Measurements from ENCODE around the gene AUNIP.

The AUNIP gene

GRCh38 chr1:25787760-25788166 lies 71.5 kb downstream of the AUNIP start:
- DNase-seq: no peak

DNA sequence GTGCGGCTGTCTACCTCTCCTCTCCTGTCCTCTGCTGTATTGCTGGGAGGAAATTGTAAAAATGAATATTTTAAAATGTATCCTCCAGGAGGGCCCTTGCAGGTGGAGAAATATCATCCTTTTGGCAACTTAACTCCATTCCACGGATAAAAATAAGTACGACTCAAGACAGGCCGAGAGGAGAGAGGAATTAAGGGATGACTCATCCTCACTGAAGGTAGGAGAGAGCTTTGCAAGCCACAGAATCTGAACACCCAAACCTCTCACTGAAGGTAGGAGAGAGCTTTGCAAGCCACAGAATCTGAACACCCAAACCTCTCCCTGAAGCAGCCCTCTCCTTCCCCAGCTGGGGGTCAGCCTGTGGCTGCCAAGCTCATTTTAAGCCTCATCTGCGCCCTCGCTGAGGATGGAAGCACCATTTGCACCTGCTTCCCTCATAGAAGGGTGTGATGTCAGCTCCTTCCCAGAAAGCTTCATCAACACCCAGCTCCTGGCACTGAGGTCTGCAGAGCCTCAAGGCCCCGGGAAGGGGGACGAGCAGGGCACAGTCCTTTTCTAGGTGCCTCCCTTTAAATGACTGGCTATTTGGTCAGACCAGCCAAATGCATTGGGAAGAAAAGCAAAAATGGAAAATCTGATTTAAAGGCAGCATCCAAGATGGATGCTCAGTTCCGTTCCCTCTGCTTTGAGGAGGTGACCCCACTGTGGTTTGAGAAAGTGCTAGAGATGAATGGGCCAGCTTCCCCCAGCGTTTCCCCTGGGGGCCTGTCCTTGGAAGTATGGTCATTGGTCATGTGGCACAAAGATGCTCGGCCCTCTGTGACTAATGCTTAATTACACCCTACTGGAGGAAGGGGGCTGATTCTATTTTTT lies 72.1 kb downstream of the AUNIP start:
- no peak for DNase-seq

DNA sequence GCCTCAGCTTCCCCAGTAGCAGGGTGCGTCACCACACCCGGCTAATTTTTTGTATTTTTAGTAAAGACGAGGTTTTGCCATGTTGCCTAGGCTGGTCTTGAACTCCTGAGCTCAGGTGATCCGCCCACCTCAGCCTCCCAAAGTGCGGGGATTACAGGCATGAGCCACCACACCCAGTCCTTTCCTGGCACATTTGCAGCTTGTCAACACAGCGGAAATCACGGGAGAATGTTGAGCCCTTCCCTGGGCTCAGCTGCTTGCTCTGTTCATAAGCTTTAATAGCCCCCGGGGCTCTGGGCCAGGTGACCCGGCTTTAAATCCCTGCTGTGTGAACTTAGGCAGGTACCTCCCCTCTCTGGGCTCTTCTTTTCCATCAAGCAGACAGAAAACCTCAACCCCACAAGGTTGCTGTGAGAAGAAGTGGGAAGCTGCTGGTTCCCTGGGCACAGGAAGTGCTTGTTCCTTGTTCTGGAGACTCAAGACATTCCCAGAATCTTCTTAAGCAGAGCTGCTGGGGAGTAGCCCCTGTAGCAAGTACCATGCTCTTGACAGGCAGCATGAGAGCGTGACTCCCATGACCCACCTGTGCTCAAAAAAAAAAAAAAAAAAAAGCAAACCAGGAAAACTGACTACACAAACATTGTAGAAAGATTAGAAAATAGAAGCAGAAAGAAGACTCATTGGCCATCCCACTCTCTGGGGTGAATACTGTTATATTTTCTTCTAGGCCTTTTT lies 73.8 kb downstream of the AUNIP start:
- no peak for DNase-seq

DNA sequence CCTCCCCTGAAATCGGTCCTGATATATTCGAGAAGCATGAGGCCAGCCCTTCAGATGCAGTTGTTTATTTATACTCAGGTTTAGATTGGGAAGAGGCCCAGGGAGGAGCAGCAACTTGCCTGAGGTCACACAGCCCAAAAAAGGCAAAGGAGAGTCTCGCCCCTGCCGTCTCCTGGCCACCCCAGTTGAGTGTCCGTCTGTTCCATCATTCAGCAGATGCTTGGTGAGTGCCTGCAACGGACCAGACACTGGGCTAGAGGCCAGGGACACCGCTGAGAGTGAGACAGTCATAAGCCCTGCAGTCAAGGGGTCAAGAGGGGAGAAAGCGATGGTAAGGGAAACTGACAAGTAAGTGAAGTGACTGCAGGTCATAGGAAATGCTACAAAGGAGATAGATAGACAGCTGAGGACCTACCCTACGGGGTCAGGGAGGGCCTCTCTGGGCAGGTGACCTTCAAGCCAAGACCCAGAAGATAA lies 74.6 kb downstream of the AUNIP start:
- DNase-seq: no peak
